ENCODE results near the gene COX8C.

Gene COX8C

GRCh38 chr14:93346926-93347721 lies at the start of gene COX8C:
Gene COX8C, plus strand, starts transcription at chr14:93347182. Its CDS starts 87 bp downstream, at chr14:93347269.
- DNase-seq (ENCODE audit: low spot score), result no peak

- no peak for DNase-seq (ENCODE audit: low spot score)
These were observed 47.6 kb upstream of the COX8C start for GRCh38 chr14:93299416-93299815.

GRCh38 chr14:93299866-93300265 lies 47.1 kb upstream of the COX8C start:
- no peak for DNase-seq (ENCODE audit: low spot score)

- no peak for DNase-seq (ENCODE audit: low spot score)
These were observed 45.0 kb upstream of the COX8C start for GRCh38 chr14:93301821-93302447.

GRCh38 chr14:93302688-93303581 lies 44.0 kb upstream of the COX8C start:
- no peak for DNase-seq (ENCODE audit: low spot score)

GRCh38 chr14:93303659-93304058 lies 43.3 kb upstream of the COX8C start:
- no peak for DNase-seq (ENCODE audit: low spot score)

- DNase-seq (ENCODE audit: low spot score), result no peak
These were observed 42.2 kb upstream of the COX8C start for GRCh38 chr14:93304771-93305170.

- DNase-seq (ENCODE audit: low spot score), result no peak
These were observed 41.1 kb upstream of the COX8C start for GRCh38 chr14:93305725-93306418.

- DNase-seq (ENCODE audit: low spot score), result no peak
These were observed 40.2 kb upstream of the COX8C start for GRCh38 chr14:93306812-93307211.

- no peak for DNase-seq (ENCODE audit: low spot score)
These were observed 38.2 kb upstream of the COX8C start for GRCh38 chr14:93308686-93309345.

- no peak for DNase-seq (ENCODE audit: low spot score)
These were observed 37.5 kb upstream of the COX8C start for GRCh38 chr14:93309427-93309966.

- no peak for DNase-seq (ENCODE audit: low spot score)
These were observed 35.9 kb upstream of the COX8C start for GRCh38 chr14:93311082-93311481.

- DNase-seq (ENCODE audit: low spot score), result no peak
These were observed 31.4 kb upstream of the COX8C start for GRCh38 chr14:93315575-93315974.

- DNase-seq (ENCODE audit: low spot score), result no peak
These were observed 30.3 kb upstream of the COX8C start for GRCh38 chr14:93316716-93317115.

- no peak for DNase-seq (ENCODE audit: low spot score)
These were observed 29.6 kb upstream of the COX8C start for GRCh38 chr14:93317210-93317874.

GRCh38 chr14:93317875-93318807 lies 28.8 kb upstream of the COX8C start:
- DNase-seq (ENCODE audit: low spot score), result no peak

GRCh38 chr14:93318927-93319326 lies 28.1 kb upstream of the COX8C start:
- DNase-seq (ENCODE audit: low spot score), result no peak

- no peak for DNase-seq (ENCODE audit: low spot score)
These were observed 27.5 kb upstream of the COX8C start for GRCh38 chr14:93319494-93319893.

- DNase-seq (ENCODE audit: low spot score), result no peak
These were observed 27.0 kb upstream of the COX8C start for GRCh38 chr14:93319958-93320357.
